ENCODE results near the gene KRTAP10-6. TPM values are rescaled to one million over a fixed set of nuclear protein-coding genes. Genes with fewer than 3 reads are reported as not detected.
"Not testable (repeated sequence)": the region's sequence is repeated elsewhere in the genome, so short reads cannot be mapped to it uniquely, and the experiment has no call there.

The KRTAP10-6 gene
- total RNA-seq, 1 experiment from 2014 or later: not detected

GRCh38 chr21:44632067-44632466 is 39.8 kb upstream of the KRTAP10-6 start:
- no peak for DNase-seq
- H2AFZ ChIP-seq (ENCODE audit: low read length): no peak overlapping the region

GRCh38 chr21:44630440-44630839 is 38.1 kb upstream of the KRTAP10-6 start:
- Histone ChIP-seq H3K4me3 (ENCODE audit: low read length) (no peak overlapping the region), H3K9me2 (replicated peaks; ENCODE audit: insufficient read depth, low read length) (no peaks in the 10 kb centered on the region), H3K4me1 (ENCODE audit: low read length) (no peaks in the 10 kb centered on the region), H2AFZ (ENCODE audit: low read length) (peak overlapping the region; percentile 43; the same call in 1 of the 2 replicates), H3K9me3 (ENCODE audit: low read length) (peaks cover 12% of the 10 kb centered on the region), H3K4me2 (ENCODE audit: low read depth, low read length, poor library complexity, severe bottlenecking) (no peak overlapping the region), H3K9ac (ENCODE audit: low read length) (no peak overlapping the region), H3K27ac (ENCODE audit: low read length) (no peak overlapping the region), H3K27me3 (ENCODE audit: low read length) (no peaks in the 10 kb centered on the region), H3K79me2 (ENCODE audit: low read length) (no peaks in the 10 kb centered on the region), H3K36me3 (ENCODE audit: insufficient read depth, low read length) (0 out of 2 replicates have a peak, but pooled peaks cover 3% of the 10 kb centered on the region), H4K20me1 (ENCODE audit: insufficient read depth, low read depth, low read length) (no peaks in the 10 kb centered on the region)
- DNase-seq: peak; percentile 49

More at GRCh38 chr21:44632067-44632466, 39.8 kb upstream of the KRTAP10-6 start:
- Histone ChIP-seq H3K27me3 (ENCODE audit: low read length) (no peaks in the 10 kb centered on the region), H3K9me3 (ENCODE audit: low read length) (peaks cover 12% of the 10 kb centered on the region), H3K4me2 (ENCODE audit: low read depth, low read length, poor library complexity, severe bottlenecking) (no peak overlapping the region), H3K9ac (ENCODE audit: low read length) (no peak overlapping the region), H4K20me1 (ENCODE audit: insufficient read depth, low read depth, low read length) (no peaks in the 10 kb centered on the region), H3K36me3 (ENCODE audit: insufficient read depth, low read length) (0 out of 2 replicates have a peak, but pooled peaks cover 3% of the 10 kb centered on the region), H3K4me1 (ENCODE audit: low read length) (no peaks in the 10 kb centered on the region), H3K9me2 (replicated peaks; ENCODE audit: insufficient read depth, low read length) (no peaks in the 10 kb centered on the region), H3K27ac (ENCODE audit: low read length) (no peak overlapping the region), H3K79me2 (ENCODE audit: low read length) (no peaks in the 10 kb centered on the region), H3K4me3 (ENCODE audit: low read length) (no peak overlapping the region)

GRCh38 chr21:44628707-44629391 is 36.5 kb upstream of the KRTAP10-6 start:
- peaks cover 12% of the 10 kb centered on the region for H3K9me3 ChIP-seq (ENCODE audit: low read length)
- H3K4me1 ChIP-seq (ENCODE audit: low read length): no peaks in the 10 kb centered on the region
- H3K9me2 ChIP-seq (replicated peaks; ENCODE audit: insufficient read depth, low read length): no peaks in the 10 kb centered on the region
- no peaks in the 10 kb centered on the region for H3K79me2 ChIP-seq (ENCODE audit: low read length)
- H3K27ac ChIP-seq (ENCODE audit: low read length): no peak overlapping the region
- no peak for DNase-seq
- no peak overlapping the region for H3K9ac ChIP-seq (ENCODE audit: low read length)
- H3K4me2 ChIP-seq (ENCODE audit: low read depth, low read length, poor library complexity, severe bottlenecking): no peak overlapping the region
- 0 out of 2 replicates have a peak, but pooled peaks cover 3% of the 10 kb centered on the region for H3K36me3 ChIP-seq (ENCODE audit: insufficient read depth, low read length)
- no peaks in the 10 kb centered on the region for H3K27me3 ChIP-seq (ENCODE audit: low read length)
- H2AFZ ChIP-seq (ENCODE audit: low read length): no peak overlapping the region
- H3K4me3 ChIP-seq (ENCODE audit: low read length): no peak overlapping the region
- no peaks in the 10 kb centered on the region for H4K20me1 ChIP-seq (ENCODE audit: insufficient read depth, low read depth, low read length)

- not testable (repeated sequence) for H3K9me2 ChIP-seq (replicated peaks; ENCODE audit: insufficient read depth, low read length); H3K79me2 ChIP-seq (ENCODE audit: low read length); H3K9ac ChIP-seq (ENCODE audit: low read length); H3K27ac ChIP-seq (ENCODE audit: low read length); H3K4me1 ChIP-seq (ENCODE audit: low read length); H3K36me3 ChIP-seq (ENCODE audit: insufficient read depth, low read length); H3K27me3 ChIP-seq (ENCODE audit: low read length); H4K20me1 ChIP-seq (ENCODE audit: insufficient read depth, low read depth, low read length); H3K4me2 ChIP-seq (ENCODE audit: low read depth, low read length, poor library complexity, severe bottlenecking); DNase-seq; H3K4me3 ChIP-seq (ENCODE audit: low read length); H2AFZ ChIP-seq (ENCODE audit: low read length)
- H3K9me3 ChIP-seq (ENCODE audit: low read length): peaks cover 15% of the 10 kb centered on the region
Observed at GRCh38 chr21:44627831-44628233, 35.5 kb upstream of the KRTAP10-6 start.

- not testable (repeated sequence) for H2AFZ ChIP-seq (ENCODE audit: low read length); H4K20me1 ChIP-seq (ENCODE audit: insufficient read depth, low read depth, low read length); H3K4me1 ChIP-seq (ENCODE audit: low read length); H3K9ac ChIP-seq (ENCODE audit: low read length); H3K4me2 ChIP-seq (ENCODE audit: low read depth, low read length, poor library complexity, severe bottlenecking); H3K27me3 ChIP-seq (ENCODE audit: low read length); H3K79me2 ChIP-seq (ENCODE audit: low read length); DNase-seq; H3K9me2 ChIP-seq (replicated peaks; ENCODE audit: insufficient read depth, low read length); H3K4me3 ChIP-seq (ENCODE audit: low read length); H3K36me3 ChIP-seq (ENCODE audit: insufficient read depth, low read length); H3K27ac ChIP-seq (ENCODE audit: low read length)
- peaks cover 15% of the 10 kb centered on the region for H3K9me3 ChIP-seq (ENCODE audit: low read length)
Observed at GRCh38 chr21:44627181-44627822, 35.0 kb upstream of the KRTAP10-6 start.

- no peak within 1 kb of the TSS for H2AFZ ChIP-seq (ENCODE audit: low read length)
- H3K4me3 ChIP-seq (ENCODE audit: low read length): no peak within 1 kb of the TSS
- no peaks in the 10 kb centered on the region for H3K27me3 ChIP-seq (ENCODE audit: low read length)
- H3K9me2 ChIP-seq (replicated peaks; ENCODE audit: insufficient read depth, low read length): no peaks in the 10 kb centered on the region
- 0 out of 2 replicates have a peak, but pooled peaks cover 3% of the 10 kb centered on the region for H3K36me3 ChIP-seq (ENCODE audit: insufficient read depth, low read length)
- no peaks in the 10 kb centered on the region for H3K79me2 ChIP-seq (ENCODE audit: low read length)
- H4K20me1 ChIP-seq (ENCODE audit: insufficient read depth, low read depth, low read length): no peaks in the 10 kb centered on the region
- no peak within 1 kb of the TSS for H3K27ac ChIP-seq (ENCODE audit: low read length)
- H3K4me2 ChIP-seq (ENCODE audit: low read depth, low read length, poor library complexity, severe bottlenecking): no peak within 1 kb of the TSS
- no peaks in the 10 kb centered on the region for H3K4me1 ChIP-seq (ENCODE audit: low read length)
- no peak within 1 kb of the TSS for H3K9ac ChIP-seq (ENCODE audit: low read length)
- DNase-seq: no peak
- peaks cover 15% of the 10 kb centered on the region for H3K9me3 ChIP-seq (ENCODE audit: low read length)
Observed at GRCh38 chr21:44626673-44627143, 34.4 kb upstream of the KRTAP10-6 start, which contains the start of gene KRTAP10-9. KRTAP10-9 (plus strand) TSS chr21:44627093; CDS start chr21:44627172, 79 bp downstream.

- H3K79me2 ChIP-seq (ENCODE audit: low read length): no peaks in the 10 kb centered on the region
- no peaks in the 10 kb centered on the region for H3K4me1 ChIP-seq (ENCODE audit: low read length)
- H3K36me3 ChIP-seq (ENCODE audit: insufficient read depth, low read length): 0 out of 2 replicates have a peak, but pooled peaks cover 3% of the 10 kb centered on the region
- H3K27me3 ChIP-seq (ENCODE audit: low read length): no peaks in the 10 kb centered on the region
- no peak overlapping the region for H3K4me3 ChIP-seq (ENCODE audit: low read length)
- no peak overlapping the region for H3K27ac ChIP-seq (ENCODE audit: low read length)
- no peaks in the 10 kb centered on the region for H3K9me2 ChIP-seq (replicated peaks; ENCODE audit: insufficient read depth, low read length)
- H3K9ac ChIP-seq (ENCODE audit: low read length): no peak overlapping the region
- no peak overlapping the region for H3K4me2 ChIP-seq (ENCODE audit: low read depth, low read length, poor library complexity, severe bottlenecking)
- DNase-seq: no peak
- peaks cover 15% of the 10 kb centered on the region for H3K9me3 ChIP-seq (ENCODE audit: low read length)
- no peaks in the 10 kb centered on the region for H4K20me1 ChIP-seq (ENCODE audit: insufficient read depth, low read depth, low read length)
- H2AFZ ChIP-seq (ENCODE audit: low read length): no peak overlapping the region
Observed at GRCh38 chr21:44626262-44626661, 34.0 kb upstream of the KRTAP10-6 start.

GRCh38 chr21:44625756-44626155 is 33.5 kb upstream of the KRTAP10-6 start:
- no peaks in the 10 kb centered on the region for H3K27me3 ChIP-seq (ENCODE audit: low read length)
- no peaks in the 10 kb centered on the region for H4K20me1 ChIP-seq (ENCODE audit: insufficient read depth, low read depth, low read length)
- no peak overlapping the region for H3K4me3 ChIP-seq (ENCODE audit: low read length)
- H3K4me2 ChIP-seq (ENCODE audit: low read depth, low read length, poor library complexity, severe bottlenecking): no peak overlapping the region
- H3K9ac ChIP-seq (ENCODE audit: low read length): no peak overlapping the region
- H3K9me3 ChIP-seq (ENCODE audit: low read length): peaks cover 10% of the 10 kb centered on the region
- H3K9me2 ChIP-seq (replicated peaks; ENCODE audit: insufficient read depth, low read length): no peaks in the 10 kb centered on the region
- H3K36me3 ChIP-seq (ENCODE audit: insufficient read depth, low read length): 0 out of 2 replicates have a peak, but pooled peaks cover 1% of the 10 kb centered on the region
- no peak for DNase-seq
- H3K27ac ChIP-seq (ENCODE audit: low read length): no peak overlapping the region
- no peaks in the 10 kb centered on the region for H3K4me1 ChIP-seq (ENCODE audit: low read length)
- H3K79me2 ChIP-seq (ENCODE audit: low read length): no peaks in the 10 kb centered on the region
- no peak overlapping the region for H2AFZ ChIP-seq (ENCODE audit: low read length)

Data from Karpas-422 (cell line).